Measurements from ENCODE around the gene EML4. TPM values are rescaled to one million over a fixed set of nuclear protein-coding genes. Genes with fewer than 3 reads are reported as not detected.
A peak's percentile ranks its signal among the peaks of the same experiment; 100 is the strongest.

Gene EML4
- total and polyA plus RNA-seq, 2 of the 13 experiments (the other 11 are each of a cell fraction or from before 2014, with no cell fraction given) = 243 to 476 TPM

GRCh38 chr2:42246562-42246961 lies 77.4 kb downstream of the EML4 start:
- in situ Hi-C loops (cut with HindIII; ENCODE audit: extremely low pct_ligation_motif_present, low pct_unique_long_range_greater_than_20kb) = no loop called here
- no TSS peak for BruUV-seq (replicated peaks)
- H3K4me2 ChIP-seq (ENCODE audit: low read depth, low read length) = no peak overlapping the region
- CTCF ChIA-PET (ENCODE audit: low intra/inter-chr PET ratio, low total read pairs) = no interaction called here
- H4K20me1 ChIP-seq (ENCODE audit: insufficient read depth, low read length) = peaks cover 100% of the 10 kb centered on the region
- H3K9me3 ChIP-seq (ENCODE audit: low read length) = no peaks in the 10 kb centered on the region
- TF ChIP-seq ZNF354B (CRISPR knock-in tag; IDR thresholded peaks at IDR 0.05) (0 out of 2 replicates have a peak, but pooled peaks have one; percentile 23), SMYD3 (CRISPR knock-in tag; IDR thresholded peaks at IDR 0.05) (0 out of 2 replicates have a peak, but pooled peaks have one; percentile 46), ZNF567 (CRISPR knock-in tag; IDR thresholded peaks at IDR 0.05; ENCODE audit: borderline replicate concordance) (no peak), THYN1 (CRISPR knock-in tag; IDR thresholded peaks at IDR 0.05; ENCODE audit: borderline replicate concordance, low read depth) (0 out of 2 replicates have a peak, but pooled peaks have one; percentile 40), AGO2 (optimal IDR thresholded peaks at IDR 0.05; ENCODE audit: low read depth, low read length) (peak; percentile 15), SNAPC2 (CRISPR knock-in tag; IDR thresholded peaks at IDR 0.05) (0 out of 2 replicates have a peak, but pooled peaks have one; percentile 32), ZNF317 (CRISPR knock-in tag; IDR thresholded peaks at IDR 0.05) (no peak), ARID2 (CRISPR knock-in tag; IDR thresholded peaks at IDR 0.05; ENCODE audit: borderline replicate concordance) (0 out of 2 replicates have a peak, but pooled peaks have one; percentile 51)
- peaks cover 43% of the 10 kb centered on the region for H3K4me1 ChIP-seq (ENCODE audit: insufficient read depth, low read length)
- no peak for DNase-seq (ENCODE audit: low spot score)
- intact Hi-C loops (cut with micrococcal nuclease; ENCODE audit: unreplicated experiment) = no loop called here
- WGBS (ENCODE audit: low lambda C conversion rate) = 98% methylated on average over 1 of the region's 1 CpG
- peaks cover 100% of the 10 kb centered on the region for H3K79me2 ChIP-seq (ENCODE audit: insufficient read depth, low read length)
- no peak overlapping the region for H3K4me3 ChIP-seq (replicated peaks in 1 of 3; ENCODE audit: insufficient read depth in 1 of 3, low read depth in 2 of 3, low read length in 3 of 3)
- no peak overlapping the region for H2AFZ ChIP-seq (ENCODE audit: low read length)
- H3K9ac ChIP-seq (ENCODE audit: insufficient read depth, low read depth, low read length) = no peak overlapping the region
- ATAC-seq = no peak
- H3K36me3 ChIP-seq (replicated peaks in 1 of 2; ENCODE audit: control insufficient read depth in 1 of 2, insufficient read depth in 2 of 2, low read length in 2 of 2) = peaks cover 29 to 62% of the 10 kb centered on the region in 2 experiments
- POLR2A ChIA-PET = no interaction called here
- FAIRE-seq = no peak
- H3K27ac ChIP-seq (ENCODE audit: extremely low read length, insufficient read depth, low read length) = no peak overlapping the region
- no peaks in the 10 kb centered on the region for H3K27me3 ChIP-seq (ENCODE audit: control insufficient read depth in 1 of 2, insufficient read depth in 2 of 2, low read length in 2 of 2)

- H3K27ac ChIP-seq (ENCODE audit: extremely low read length, insufficient read depth, low read length) = no peak overlapping the region
- H3K4me2 ChIP-seq (ENCODE audit: low read depth, low read length) = no peak overlapping the region
- no peaks in the 10 kb centered on the region for H3K27me3 ChIP-seq (ENCODE audit: control insufficient read depth in 1 of 2, insufficient read depth in 2 of 2, low read length in 2 of 2)
- BruUV-seq (replicated peaks) = no TSS peak
- no peak overlapping the region for H2AFZ ChIP-seq (ENCODE audit: low read length)
- WGBS (ENCODE audit: low lambda C conversion rate) = 95% methylated on average over 1 of the region's 1 CpG
- no peak for TF ChIP-seq KLF12 (CRISPR knock-in tag; IDR thresholded peaks at IDR 0.05; ENCODE audit: borderline replicate concordance)
- TF ChIP-seq ZNF225 (CRISPR knock-in tag; IDR thresholded peaks at IDR 0.05) = no peak
- peak; percentile 11 for TF ChIP-seq AGO2 (optimal IDR thresholded peaks at IDR 0.05; ENCODE audit: low read depth, low read length)
- no peak for TF ChIP-seq ZKSCAN8 (CRISPR knock-in tag; IDR thresholded peaks at IDR 0.05; ENCODE audit: borderline replicate concordance)
- in situ Hi-C loops (cut with HindIII; ENCODE audit: extremely low pct_ligation_motif_present, low pct_unique_long_range_greater_than_20kb) = no loop called here
- FAIRE-seq (no peak), DNase-seq (ENCODE audit: low spot score) (no peak), ATAC-seq (no peak)
- ChIA-PET POLR2A (no interaction called here), CTCF (ENCODE audit: low intra/inter-chr PET ratio, low total read pairs) (no interaction called here)
- peaks cover 38 to 76% of the 10 kb centered on the region in 2 experiments for H3K36me3 ChIP-seq (replicated peaks in 1 of 2; ENCODE audit: control insufficient read depth in 1 of 2, insufficient read depth in 2 of 2, low read length in 2 of 2)
- H3K4me1 ChIP-seq (ENCODE audit: insufficient read depth, low read length) = peaks cover 36% of the 10 kb centered on the region
- no peaks in the 10 kb centered on the region for H3K9me3 ChIP-seq (ENCODE audit: low read length)
- intact Hi-C loops (cut with micrococcal nuclease; ENCODE audit: unreplicated experiment) = no loop called here
- H3K9ac ChIP-seq (ENCODE audit: insufficient read depth, low read depth, low read length) = no peak overlapping the region
- peaks cover 100% of the 10 kb centered on the region for H3K79me2 ChIP-seq (ENCODE audit: insufficient read depth, low read length)
- H4K20me1 ChIP-seq (ENCODE audit: insufficient read depth, low read length) = peaks cover 100% of the 10 kb centered on the region
- H3K4me3 ChIP-seq (replicated peaks in 1 of 3; ENCODE audit: insufficient read depth in 1 of 3, low read depth in 2 of 3, low read length in 3 of 3) = no peak overlapping the region
These were observed 79.7 kb downstream of the EML4 start for GRCh38 chr2:42248846-42249245.

Measured in HepG2 (cell line).